Embryonic facial prominence (tissue), 1 donor: ENCODE data around the gene LARGE1.

Source experiments
- DNase-seq: peaks from one replicate; pipeline ENCODE4 v3.0.0-alpha.2; 2016; ENCODE audit errors: extremely low spot score

LARGE1 gene

GRCh38 chr22:33563220-33563964, 356.9 kb downstream of the LARGE1 start:
- no peak for DNase-seq

- no peak for DNase-seq
Observed at GRCh38 chr22:33562501-33562900, 357.8 kb downstream of the LARGE1 start.

GRCh38 chr22:33561149-33561807, 359.0 kb downstream of the LARGE1 start:
- no peak for DNase-seq

- DNase-seq: no peak
Observed at GRCh38 chr22:33557836-33558235, 362.4 kb downstream of the LARGE1 start.

DNA sequence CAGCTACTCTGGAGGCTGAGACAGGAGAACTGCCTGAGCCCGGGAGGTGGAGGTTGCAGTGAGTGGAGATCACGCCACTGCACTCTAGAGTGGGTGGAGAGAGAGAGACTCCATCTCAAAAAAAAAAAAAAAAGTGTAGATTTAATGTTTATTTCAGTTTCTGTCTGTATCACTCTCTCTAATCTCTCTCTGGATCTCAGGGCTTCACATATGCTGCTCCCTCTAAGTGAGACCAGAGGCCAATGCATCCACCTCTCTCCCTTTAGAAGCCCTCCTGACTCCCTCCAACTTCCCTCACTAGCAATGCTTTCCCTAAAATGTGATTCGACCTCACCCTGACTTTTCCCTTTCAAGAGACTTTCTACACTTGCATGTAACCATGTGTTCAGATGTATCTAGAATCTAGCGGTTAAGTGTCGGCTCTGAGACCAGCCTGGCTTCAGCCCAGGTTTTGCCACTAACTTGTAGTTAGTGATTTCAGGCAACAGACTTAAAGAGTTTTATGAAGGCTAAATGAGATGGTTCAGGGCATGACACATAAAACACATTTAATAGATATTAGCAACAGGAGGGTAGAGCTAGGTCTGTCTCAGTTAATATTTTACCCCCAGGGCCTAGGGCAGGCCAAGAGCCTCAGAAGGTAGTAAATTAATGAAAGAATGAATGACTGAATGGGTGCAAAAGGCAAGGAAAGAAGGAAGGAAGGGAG, 364.3 kb downstream of the LARGE1 start:
- DNase-seq: no peak

GRCh38 chr22:33553493-33553892, 366.8 kb downstream of the LARGE1 start:
- DNase-seq: no peak

DNA sequence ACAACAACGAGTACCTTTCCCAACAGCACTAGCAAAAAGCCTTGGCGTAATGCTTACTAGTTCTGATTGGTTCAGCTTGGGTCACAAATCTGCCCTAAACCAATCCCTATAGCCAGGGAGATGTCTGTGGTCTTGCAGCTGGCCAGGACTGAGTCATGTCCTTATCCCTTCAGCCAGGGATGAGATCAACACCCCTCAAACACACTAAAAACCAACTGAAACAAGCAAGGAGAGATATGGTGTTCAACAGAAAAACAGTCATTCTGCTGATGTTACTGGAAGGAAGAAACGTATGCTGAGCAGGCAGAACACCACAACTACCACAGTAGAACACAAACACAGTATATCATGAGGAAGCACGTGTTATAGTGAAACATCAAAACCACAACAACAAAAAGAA, 375.6 kb downstream of the LARGE1 start:
- DNase-seq: no peak

DNA sequence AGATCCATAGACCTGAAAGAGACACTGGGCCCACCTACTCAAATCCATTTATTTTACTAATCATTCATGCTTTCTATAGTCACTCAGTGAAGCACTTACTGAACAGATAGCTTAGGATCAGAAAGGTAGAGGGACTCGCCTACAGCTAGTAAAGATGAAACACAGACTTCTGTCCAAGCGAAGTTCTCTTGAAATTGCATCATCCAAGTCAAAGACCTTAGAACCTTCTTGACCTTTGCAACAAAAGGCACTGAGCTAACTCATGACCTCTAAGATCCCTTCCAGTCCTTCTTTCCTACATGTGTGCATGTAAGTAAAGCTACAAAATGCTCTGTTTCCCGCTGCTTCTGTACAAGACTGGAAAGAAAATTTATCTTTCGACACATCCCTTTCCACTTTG, 377.6 kb downstream of the LARGE1 start:
- DNase-seq: no peak

- no peak for DNase-seq
Observed at GRCh38 chr22:33542153-33542552, 378.1 kb downstream of the LARGE1 start.

- no peak for DNase-seq
Observed at GRCh38 chr22:33539902-33540751, 380.1 kb downstream of the LARGE1 start.

DNA sequence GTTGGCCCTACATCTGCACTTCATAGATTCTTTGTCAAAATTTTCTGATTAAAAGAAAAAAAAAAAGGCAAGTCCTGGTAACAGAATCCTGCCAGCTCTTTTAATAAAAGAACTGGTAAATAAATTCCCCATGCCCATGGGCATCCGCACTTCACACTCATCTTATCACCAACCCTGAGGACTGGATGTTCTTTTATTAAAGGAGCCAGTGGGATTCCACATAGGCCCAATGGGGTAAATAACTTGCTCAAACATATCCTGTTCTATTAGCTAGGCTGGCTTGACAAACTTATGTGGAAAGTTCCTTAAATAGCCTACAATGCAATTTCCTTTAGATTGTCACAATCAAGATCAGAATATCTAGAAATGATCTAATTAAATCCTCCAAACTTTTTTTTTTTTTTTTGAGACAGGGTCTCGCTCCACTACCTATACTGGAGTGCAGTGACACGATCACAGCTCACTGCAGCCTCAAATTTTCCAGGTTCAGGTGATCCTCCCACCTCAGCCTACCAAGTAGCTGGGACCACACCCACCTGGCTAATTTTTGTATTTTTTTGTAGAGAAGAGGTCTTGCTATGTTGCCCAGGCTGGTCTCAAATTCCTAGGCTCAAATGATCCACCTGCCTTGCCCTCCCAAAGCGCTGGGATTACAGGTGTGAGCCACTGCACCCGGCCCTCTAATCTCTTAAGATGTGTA, 380.9 kb downstream of the LARGE1 start:
- no peak for DNase-seq

DNA sequence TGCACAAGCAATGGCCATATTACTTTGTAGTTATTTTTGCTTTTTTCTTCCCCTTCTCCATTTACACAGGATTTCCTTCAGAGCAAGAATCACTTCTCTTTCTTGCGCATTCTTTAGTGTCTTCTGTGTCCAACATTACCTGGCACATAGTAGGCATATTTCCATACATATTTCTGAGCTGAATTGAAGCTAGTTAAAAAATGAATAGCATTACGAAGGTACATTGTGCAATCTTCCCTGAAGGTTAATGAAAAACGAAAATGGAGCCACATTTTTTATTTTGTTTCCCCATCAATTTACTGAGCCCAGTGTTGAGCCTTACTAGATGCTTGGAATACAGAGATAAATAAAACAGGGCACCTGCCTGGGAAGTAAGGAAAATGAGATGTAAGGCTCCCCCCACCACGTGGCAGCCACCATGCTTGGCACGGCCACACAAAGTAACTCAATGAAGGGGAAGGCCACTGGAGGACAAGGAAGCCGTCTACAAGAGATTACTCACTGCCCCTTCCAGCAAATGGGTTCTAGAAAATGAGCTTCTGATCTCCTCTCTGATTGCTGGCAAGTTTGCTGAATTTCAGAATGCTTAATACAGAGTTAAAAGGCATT, 381.9 kb downstream of the LARGE1 start:
- no peak for DNase-seq

DNA sequence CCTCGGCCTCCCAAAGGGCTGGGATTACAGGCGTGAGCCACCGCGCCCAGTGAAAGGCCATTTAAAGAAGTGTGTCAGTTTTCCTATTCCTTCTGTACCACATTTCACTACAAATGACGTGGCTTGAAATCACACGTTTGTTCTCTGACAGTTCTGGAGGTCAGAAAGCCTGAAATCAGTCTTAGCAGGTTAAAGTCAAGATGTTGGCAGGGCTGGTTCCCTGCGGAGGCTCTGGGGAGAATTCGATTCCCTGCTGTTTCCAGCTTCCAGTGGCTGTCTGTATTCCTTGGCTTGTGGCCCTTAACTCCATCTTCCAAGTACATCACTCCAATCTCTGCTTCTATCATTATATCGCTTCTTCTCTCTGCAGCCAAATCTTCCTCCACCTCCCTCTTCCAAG, 383.2 kb downstream of the LARGE1 start:
- DNase-seq: no peak

- no peak for DNase-seq
Observed at GRCh38 chr22:33535937-33536875, 384.1 kb downstream of the LARGE1 start.

DNA sequence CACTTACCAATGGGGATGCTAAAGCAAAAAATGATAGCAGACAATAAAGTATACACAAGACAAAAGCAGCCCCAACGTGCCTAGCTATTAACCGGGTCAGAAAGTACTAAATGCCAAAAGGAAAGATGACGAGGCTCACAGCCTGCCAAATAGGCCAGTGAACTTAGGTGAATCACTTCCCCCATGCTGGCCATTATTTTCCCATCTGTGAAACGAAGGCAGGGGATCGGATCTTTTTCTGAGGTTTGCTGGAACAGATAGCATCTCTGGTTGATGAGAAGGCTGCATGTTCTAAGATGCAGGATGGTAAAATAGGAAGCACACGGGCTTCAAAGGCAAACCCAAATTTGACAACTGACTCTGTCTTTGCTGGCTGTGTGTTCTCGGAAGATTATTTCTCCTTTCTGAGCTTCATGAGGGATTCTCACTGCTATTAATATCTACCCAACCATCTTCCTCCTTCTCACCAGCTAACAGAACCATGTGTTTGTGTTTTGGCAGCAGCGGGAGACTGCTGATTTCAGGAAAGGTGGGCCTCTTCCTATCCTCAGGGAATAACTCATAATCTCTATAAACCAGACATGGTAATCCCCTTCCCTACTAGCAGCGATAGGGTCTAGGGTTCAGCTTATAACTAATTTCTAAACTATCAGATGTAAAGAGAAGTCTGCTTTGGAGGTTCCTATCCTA, 390.7 kb downstream of the LARGE1 start:
- no peak for DNase-seq

- no peak for DNase-seq
Observed at GRCh38 chr22:33528183-33528582, 392.1 kb downstream of the LARGE1 start.

GRCh38 chr22:33526434-33527107, 393.7 kb downstream of the LARGE1 start:
- DNase-seq: no peak

GRCh38 chr22:33524511-33525260, 395.6 kb downstream of the LARGE1 start:
- DNase-seq: no peak
